ENCODE data around the gene CNNM1.

DNA sequence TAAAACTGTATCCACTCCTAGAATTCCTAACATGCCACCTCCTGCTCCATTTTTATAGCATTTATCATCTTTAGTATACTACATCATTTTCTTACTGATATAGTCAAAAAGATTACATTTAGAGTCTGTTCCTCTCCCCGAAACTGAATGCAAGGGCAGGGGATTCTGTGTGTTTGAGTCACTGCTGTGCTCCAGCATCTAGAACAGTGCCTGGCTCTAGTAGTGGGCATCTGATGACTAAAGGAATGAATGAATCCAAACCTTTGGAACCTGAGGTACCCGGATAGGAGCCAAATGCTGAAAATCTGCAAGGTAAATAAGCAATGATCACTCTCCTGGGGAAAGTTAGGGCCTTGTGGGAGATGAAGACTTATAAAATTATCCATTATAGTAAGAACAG lies 82.4 kb downstream of the CNNM1 start:
- TF ChIP-seq, protein P1, sequence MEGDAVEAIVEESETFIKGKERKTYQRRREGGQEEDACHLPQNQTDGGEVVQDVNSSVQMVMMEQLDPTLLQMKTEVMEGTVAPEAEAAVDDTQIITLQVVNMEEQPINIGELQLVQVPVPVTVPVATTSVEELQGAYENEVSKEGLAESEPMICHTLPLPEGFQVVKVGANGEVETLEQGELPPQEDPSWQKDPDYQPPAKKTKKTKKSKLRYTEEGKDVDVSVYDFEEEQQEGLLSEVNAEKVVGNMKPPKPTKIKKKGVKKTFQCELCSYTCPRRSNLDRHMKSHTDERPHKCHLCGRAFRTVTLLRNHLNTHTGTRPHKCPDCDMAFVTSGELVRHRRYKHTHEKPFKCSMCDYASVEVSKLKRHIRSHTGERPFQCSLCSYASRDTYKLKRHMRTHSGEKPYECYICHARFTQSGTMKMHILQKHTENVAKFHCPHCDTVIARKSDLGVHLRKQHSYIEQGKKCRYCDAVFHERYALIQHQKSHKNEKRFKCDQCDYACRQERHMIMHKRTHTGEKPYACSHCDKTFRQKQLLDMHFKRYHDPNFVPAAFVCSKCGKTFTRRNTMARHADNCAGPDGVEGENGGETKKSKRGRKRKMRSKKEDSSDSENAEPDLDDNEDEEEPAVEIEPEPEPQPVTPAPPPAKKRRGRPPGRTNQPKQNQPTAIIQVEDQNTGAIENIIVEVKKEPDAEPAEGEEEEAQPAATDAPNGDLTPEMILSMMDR (IDR thresholded peaks at IDR 0.05) = no peak
- TF ChIP-seq EZH2 (IDR thresholded peaks at IDR 0.05; ENCODE audit: borderline replicate concordance, insufficient read depth, low read depth, low read length, poor library complexity, severe bottlenecking) = no peak

All from B cell (primary cell).